ENCODE results near the gene TMEM221.
A peak's percentile ranks its signal among the peaks of the same experiment; 100 is the strongest.

Gene TMEM221

GRCh38 chr19:17448131-17448967, at the start of gene TMEM221 (continued):
- TF ChIP-seq ZNF26 (tag by site-specific recombination; IDR thresholded peaks at IDR 0.05), result no peak
- no peak for TF ChIP-seq ZNF114 (tag by site-specific recombination; IDR thresholded peaks at IDR 0.05)
- TF ChIP-seq ZNF362 (tag by site-specific recombination; IDR thresholded peaks at IDR 0.05), result no peak
- TF ChIP-seq ZNF146 (tag by site-specific recombination; IDR thresholded peaks at IDR 0.05), result no peak
- TF ChIP-seq ZNF510 (tag by site-specific recombination; IDR thresholded peaks at IDR 0.05; ENCODE audit: insufficient replicate concordance), result no peak
- TF ChIP-seq ZNF580 (tag by site-specific recombination; IDR thresholded peaks at IDR 0.05), result no peak
- TF ChIP-seq ZNF132 (tag by site-specific recombination; IDR thresholded peaks at IDR 0.05; ENCODE audit: borderline replicate concordance), result no peak
- TF ChIP-seq REST (tag by site-specific recombination; IDR thresholded peaks at IDR 0.05), result no peak
- TF ChIP-seq GLI2 (tag by site-specific recombination; IDR thresholded peaks at IDR 0.05; ENCODE audit: borderline replicate concordance, low read depth), result no peak
- 0 out of 2 replicates have a peak, but pooled peaks have one; percentile 10 for TF ChIP-seq ZNF398 (tag by site-specific recombination; IDR thresholded peaks at IDR 0.05)
- no peak for TF ChIP-seq TSHZ1 (tag by site-specific recombination; IDR thresholded peaks at IDR 0.05; ENCODE audit: borderline replicate concordance)
- TF ChIP-seq ZNF600 (tag by site-specific recombination; IDR thresholded peaks at IDR 0.05), result peak; percentile 48; the same call in 1 of the 2 replicates
- no peak for TF ChIP-seq ZSCAN16 (tag by site-specific recombination; IDR thresholded peaks at IDR 0.05)
- TF ChIP-seq ZNF391 (tag by site-specific recombination; IDR thresholded peaks at IDR 0.05; ENCODE audit: borderline replicate concordance, low read depth), result no peak
- TF ChIP-seq TRIM28 (IDR thresholded peaks at IDR 0.05; ENCODE audit: borderline replicate concordance, low read length), result no peak
- TF ChIP-seq ZNF529 (tag by site-specific recombination; IDR thresholded peaks at IDR 0.05; ENCODE audit: insufficient replicate concordance), result no peak

Data from HEK293 (cell line).